Keratinocyte (primary cell): ENCODE data around the gene GJA8.

Experiments
- CTCF ChIP-seq, 3 experiments: IDR thresholded peaks in 1 of 3; conservative IDR thresholded peaks in 1 of 3; optimal IDR thresholded peaks in 1 of 3; 2 replicates in 2 of 3; 3 replicates in 1 of 3; pipeline versions ENCODE3 to v1.5.1; 2011; ENCODE audit warnings: low read length in 3 of 3, mild to moderate bottlenecking in 3 of 3, moderate library complexity in 2 of 3, control low read depth in 1 of 3, inconsistent platforms in 1 of 3; ENCODE audit not compliant: insufficient read depth in 2 of 3; ENCODE audit errors: extremely low read depth in 1 of 3
- EZH2 ChIP-seq: IDR thresholded peaks from one replicate; pipeline ENCODE4 v1.6.1; 2012; ENCODE audit warnings: inconsistent platforms, mild to moderate bottlenecking, low read length, moderate library complexity

- peak; percentile 83 to 94 (median 89) for TF ChIP-seq CTCF (optimal IDR thresholded peaks at IDR 0.05 in 1 of 3, IDR thresholded peaks at IDR 0.05 in 1 of 3, conservative IDR thresholded peaks at IDR 0.05 in 1 of 3; ENCODE audit: extremely low read depth in 1 of 3, insufficient read depth in 2 of 3, low read length in 3 of 3)
- no peak for TF ChIP-seq EZH2
These were observed 9.8 kb upstream of the GJA8 start for GRCh38 chr1:147892731-147893214.
